C4-2B (cell line): ENCODE measurements around the gene DNAH3.

Experiments
- H3K27ac ChIP-seq: fragments of 450-650 bp; 2 replicates; pipeline ENCODE4 v1.5.1; 2017
- CTCF ChIP-seq: fragments of 450-650 bp; conservative IDR thresholded peaks from 2 replicates; pipeline ENCODE4 v1.5.1; 2017; ENCODE audit warnings: mild to moderate bottlenecking
- ZFX ChIP-seq: fragments of 450-650 bp; IDR thresholded peaks from 2 replicates; pipeline ENCODE4 v1.6.1; 2017

DNAH3 gene

GRCh38 chr16:20925751-20926150 is 224.9 kb downstream of the DNAH3 start:
- no peak for TF ChIP-seq ZFX
- no peak for TF ChIP-seq CTCF
- H3K27ac ChIP-seq = no peak overlapping the region

- TF ChIP-seq ZFX (no peak), CTCF (no peak)
Observed at GRCh38 chr16:20923876-20924275, 226.8 kb downstream of the DNAH3 start.

GRCh38 chr16:20920799-20921198 is 229.8 kb downstream of the DNAH3 start:
- TF ChIP-seq CTCF (no peak), ZFX (no peak)
- no peak overlapping the region for H3K27ac ChIP-seq

More at GRCh38 chr16:20923876-20924275, 226.8 kb downstream of the DNAH3 start:
- H3K27ac ChIP-seq = no peak overlapping the region

GRCh38 chr16:20920091-20920490 is 230.6 kb downstream of the DNAH3 start:
- TF ChIP-seq CTCF (no peak), ZFX (no peak)
- H3K27ac ChIP-seq = no peak overlapping the region

GRCh38 chr16:20918486-20919239 is 232.0 kb downstream of the DNAH3 start:
- H3K27ac ChIP-seq = no peak overlapping the region
- no peak for TF ChIP-seq CTCF
- TF ChIP-seq ZFX = no peak

GRCh38 chr16:20916942-20917341 is 233.7 kb downstream of the DNAH3 start:
- no peak overlapping the region for H3K27ac ChIP-seq
- TF ChIP-seq CTCF (no peak), ZFX (no peak)

- H3K27ac ChIP-seq = no peak overlapping the region
- TF ChIP-seq ZFX (no peak), CTCF (no peak)
Observed at GRCh38 chr16:20916289-20916688, 234.4 kb downstream of the DNAH3 start.
